ENCODE data around the gene HDDC2.
A peak's percentile ranks its signal among the peaks of the same experiment; 100 is the strongest.

The HDDC2 gene, protein sequence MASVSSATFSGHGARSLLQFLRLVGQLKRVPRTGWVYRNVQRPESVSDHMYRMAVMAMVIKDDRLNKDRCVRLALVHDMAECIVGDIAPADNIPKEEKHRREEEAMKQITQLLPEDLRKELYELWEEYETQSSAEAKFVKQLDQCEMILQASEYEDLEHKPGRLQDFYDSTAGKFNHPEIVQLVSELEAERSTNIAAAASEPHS

DNA sequence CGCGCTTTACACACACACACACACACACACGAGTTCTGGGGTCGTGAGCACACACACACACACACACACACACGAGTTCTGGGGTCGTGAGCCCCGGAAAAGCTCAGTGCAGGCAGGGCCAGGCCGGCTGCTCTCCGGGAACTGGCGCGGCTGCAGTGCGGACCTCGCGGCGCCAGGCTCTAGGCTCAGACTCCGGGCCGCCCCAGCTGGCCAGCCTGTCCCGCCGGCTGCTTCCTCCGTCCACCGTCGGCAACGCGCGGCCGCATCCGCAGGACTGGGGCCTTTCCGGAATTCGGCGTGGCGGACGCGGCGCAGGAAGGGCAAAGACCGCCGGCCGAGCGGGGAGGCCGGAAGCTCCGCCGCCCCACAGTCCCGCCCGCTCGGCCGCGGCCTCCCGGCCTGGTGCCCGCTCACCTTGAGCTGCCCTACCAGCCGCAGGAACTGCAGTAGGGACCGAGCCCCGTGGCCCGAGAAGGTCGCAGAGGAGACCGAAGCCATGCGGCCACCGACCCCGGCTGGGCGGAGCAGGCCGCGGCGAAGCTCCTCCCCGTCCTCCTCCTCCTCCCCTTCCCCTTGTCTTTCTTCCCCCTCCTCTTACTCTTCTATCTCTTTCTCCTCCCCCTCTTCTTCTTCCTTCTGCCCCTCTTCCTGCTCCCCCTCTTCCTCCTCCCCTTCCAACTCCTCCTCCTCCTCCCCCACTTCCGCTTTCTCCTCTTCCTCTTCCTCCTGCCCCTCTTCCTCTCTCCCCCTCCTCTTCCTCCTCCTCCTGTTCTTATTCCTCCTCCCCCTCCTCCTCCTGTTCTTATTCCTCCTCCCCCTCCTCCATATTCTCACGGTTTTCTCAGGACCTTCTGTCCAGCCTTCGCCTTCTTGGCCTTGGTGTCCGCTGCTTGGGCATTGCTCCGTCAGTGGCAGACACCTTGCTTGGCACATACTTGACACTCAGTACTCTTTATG, at the start of gene HDDC2:
Gene HDDC2, minus strand, starts transcription at position 533 of the 957 bp plus-strand sequence. Its CDS starts 35 bp downstream, at position 498.
- DNase-seq (ENCODE audit: low read depth, low spot score) = no peak
- H3K27ac ChIP-seq = peak within 1 kb of the TSS; percentile 69

GRCh38 chr6:125346926-125347563, 45.3 kb upstream of the HDDC2 start:
- no peak for DNase-seq (ENCODE audit: low read depth, low spot score)
- no peak overlapping the region for H3K27ac ChIP-seq

GRCh38 chr6:125346201-125346925, 44.6 kb upstream of the HDDC2 start:
- H3K27ac ChIP-seq = no peak overlapping the region
- no peak for DNase-seq (ENCODE audit: low read depth, low spot score)

- no peak overlapping the region for H3K27ac ChIP-seq
- DNase-seq (ENCODE audit: low read depth, low spot score) = no peak
These were observed 39.7 kb upstream of the HDDC2 start for GRCh38 chr6:125341460-125341859.

DNA sequence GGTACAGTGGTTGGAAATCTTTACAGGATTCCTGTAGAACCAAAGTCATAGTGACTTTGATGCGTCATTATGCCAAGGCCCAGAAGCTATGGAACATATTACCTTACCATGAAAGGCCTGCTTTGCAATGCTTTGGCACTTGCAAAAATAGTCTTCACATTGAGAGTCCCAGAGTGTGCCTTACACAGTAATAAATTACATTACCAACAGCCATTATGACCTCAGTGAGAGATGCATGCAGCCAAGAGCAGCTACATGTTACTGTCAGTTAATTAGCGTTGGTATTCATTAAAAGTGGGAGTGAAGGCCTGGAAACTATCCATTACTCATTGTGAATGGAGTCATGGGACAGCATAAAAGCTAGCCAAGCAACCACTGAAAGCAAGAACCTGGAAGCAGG, 39.2 kb upstream of the HDDC2 start:
- H3K27ac ChIP-seq = no peak overlapping the region
- DNase-seq (ENCODE audit: low read depth, low spot score) = no peak

DNA sequence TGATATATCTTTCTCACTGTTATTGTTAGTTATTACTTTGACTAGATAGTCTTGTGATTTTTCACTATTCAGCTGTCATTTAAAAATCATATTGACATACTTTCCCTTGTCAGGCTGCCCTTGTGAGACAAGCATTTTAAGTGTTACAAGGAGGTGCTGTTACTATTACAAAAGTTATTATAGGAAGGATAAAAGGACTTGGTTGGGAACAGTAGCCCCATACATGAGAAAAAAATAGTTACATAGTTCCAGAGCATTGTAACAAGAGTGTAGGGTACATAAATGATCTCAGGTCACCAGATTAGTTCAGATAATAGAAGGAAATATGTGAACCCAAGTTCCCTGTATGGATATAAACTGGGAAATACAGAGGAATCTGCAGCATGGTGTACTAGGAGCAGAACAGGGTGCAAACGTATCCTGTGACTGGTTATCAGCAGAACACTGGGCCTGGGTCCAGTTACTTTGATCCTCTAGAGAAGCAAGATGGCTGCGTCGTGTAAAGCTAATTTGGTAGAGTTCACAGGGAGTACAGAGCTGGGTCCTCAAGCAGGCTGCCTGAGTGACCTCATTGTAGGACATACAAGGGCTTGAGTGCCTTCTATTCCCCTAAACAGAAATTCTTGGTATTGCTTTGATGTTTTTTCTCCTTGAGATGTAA, 38.5 kb upstream of the HDDC2 start:
- DNase-seq (ENCODE audit: low read depth, low spot score) = no peak
- H3K27ac ChIP-seq = no peak overlapping the region

- no peak for DNase-seq (ENCODE audit: low read depth, low spot score)
These were observed 37.9 kb upstream of the HDDC2 start for GRCh38 chr6:125339653-125340052.

GRCh38 chr6:125338381-125338780, 36.6 kb upstream of the HDDC2 start:
- no peak for DNase-seq (ENCODE audit: low read depth, low spot score)
- no peak overlapping the region for H3K27ac ChIP-seq

More at GRCh38 chr6:125339653-125340052, 37.9 kb upstream of the HDDC2 start:
- H3K27ac ChIP-seq = no peak overlapping the region

GRCh38 chr6:125337706-125338105, 35.9 kb upstream of the HDDC2 start:
- no peak for DNase-seq (ENCODE audit: low read depth, low spot score)
- no peak overlapping the region for H3K27ac ChIP-seq

GRCh38 chr6:125332664-125333063, 30.9 kb upstream of the HDDC2 start:
- DNase-seq (ENCODE audit: low read depth, low spot score) = no peak
- no peak overlapping the region for H3K27ac ChIP-seq

GRCh38 chr6:125325586-125325985, 23.8 kb upstream of the HDDC2 start:
- H3K27ac ChIP-seq = no peak overlapping the region
- no peak for DNase-seq (ENCODE audit: low read depth, low spot score)

DNA sequence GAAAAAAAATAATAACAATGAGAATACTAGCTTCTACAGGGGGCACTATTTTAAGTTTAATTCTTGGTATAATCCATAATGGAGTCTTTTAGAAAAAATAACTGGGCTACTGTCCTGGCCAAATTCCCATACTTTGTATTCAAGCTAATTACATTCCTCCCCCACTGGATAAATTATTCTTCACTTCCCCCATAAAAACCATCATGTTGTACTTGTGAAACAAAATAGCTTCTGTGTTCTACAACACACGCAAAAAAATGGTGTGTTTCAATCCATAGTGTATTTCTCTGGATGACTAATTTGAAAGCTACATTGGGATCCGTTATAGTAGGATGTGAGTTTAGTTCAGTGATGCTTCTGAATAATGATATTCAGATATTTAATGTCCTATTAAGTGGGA, 21.6 kb upstream of the HDDC2 start:
- DNase-seq (ENCODE audit: low read depth, low spot score) = no peak
- H3K27ac ChIP-seq = no peak overlapping the region

- DNase-seq (ENCODE audit: low read depth, low spot score) = no peak
- no peak overlapping the region for H3K27ac ChIP-seq
These were observed 14.9 kb upstream of the HDDC2 start for GRCh38 chr6:125316621-125317020.

DNA sequence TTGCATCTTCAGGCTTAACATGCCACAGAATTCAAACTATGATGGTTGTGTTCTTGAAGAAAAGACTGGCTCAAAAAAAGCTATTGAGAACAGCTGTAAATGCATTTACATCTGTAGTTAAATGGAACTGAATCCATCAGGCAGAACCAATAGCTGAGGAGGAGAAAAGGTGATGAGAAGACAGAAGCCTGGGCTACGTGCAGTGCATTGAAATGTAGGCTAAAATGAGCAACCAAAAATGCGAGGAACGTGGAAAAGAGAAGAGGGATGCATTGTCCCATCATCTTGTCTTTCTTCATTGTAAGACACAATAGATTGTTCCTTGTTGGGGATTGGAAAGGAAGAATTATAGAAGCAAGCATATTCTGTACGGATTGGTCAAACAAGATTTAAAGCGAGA, 13.8 kb upstream of the HDDC2 start:
- H3K27ac ChIP-seq = no peak overlapping the region
- no peak for DNase-seq (ENCODE audit: low read depth, low spot score)

GRCh38 chr6:125314009-125314581, 12.3 kb upstream of the HDDC2 start:
- no peak for DNase-seq (ENCODE audit: low read depth, low spot score)
- no peak overlapping the region for H3K27ac ChIP-seq

GRCh38 chr6:125312950-125313349, 11.2 kb upstream of the HDDC2 start:
- DNase-seq (ENCODE audit: low read depth, low spot score) = no peak
- no peak overlapping the region for H3K27ac ChIP-seq

DNA sequence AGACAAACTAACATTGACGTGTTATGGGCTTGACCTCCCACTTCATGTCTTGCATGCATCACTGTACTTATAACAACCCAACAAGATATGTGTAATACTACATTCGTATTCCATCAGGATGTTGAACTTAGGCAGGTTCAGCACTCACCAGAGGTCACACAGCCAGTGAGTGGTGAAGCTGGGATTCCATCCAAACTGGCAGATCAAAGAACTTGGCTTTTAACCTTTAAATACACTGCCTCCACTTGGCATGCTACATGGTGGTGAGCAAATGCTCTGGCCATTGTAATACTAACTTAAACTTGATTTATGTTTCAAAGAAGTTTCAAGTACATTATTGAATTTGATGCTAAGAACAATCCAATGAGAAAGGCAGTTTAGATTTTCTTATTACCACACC, 10.7 kb upstream of the HDDC2 start:
- DNase-seq (ENCODE audit: low read depth, low spot score) = no peak
- H3K27ac ChIP-seq = no peak overlapping the region

DNA sequence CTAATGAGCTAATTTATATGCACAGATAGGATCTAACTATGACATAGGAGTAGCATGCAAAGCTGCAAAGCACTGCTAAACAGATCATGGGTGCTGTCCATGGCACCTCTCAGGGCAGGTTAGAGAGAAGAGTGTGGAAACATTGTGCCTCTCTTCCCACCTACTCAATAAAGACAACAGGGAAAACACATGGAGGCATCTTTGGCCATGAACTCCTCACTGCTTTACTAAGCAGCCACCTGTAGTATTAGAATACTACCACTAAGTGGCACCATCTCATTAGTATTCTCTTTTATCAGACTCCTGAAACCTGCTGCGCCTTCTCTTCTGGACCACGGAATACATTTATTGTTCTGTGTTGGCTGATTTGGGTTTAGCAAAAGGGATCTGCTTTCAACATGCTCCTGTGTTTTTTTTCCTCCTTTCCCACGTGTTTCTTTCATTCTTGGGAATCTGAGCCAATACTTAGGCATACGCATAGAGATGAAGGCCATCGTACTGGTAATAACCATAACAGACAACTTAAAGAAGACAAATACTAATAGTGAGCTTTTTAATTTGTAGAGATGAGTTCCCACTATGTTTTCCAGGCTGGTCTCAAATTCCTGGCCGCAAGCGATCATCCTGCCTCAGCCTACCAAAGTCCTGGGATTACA, 9.4 kb upstream of the HDDC2 start:
- no peak overlapping the region for H3K27ac ChIP-seq
- DNase-seq (ENCODE audit: low read depth, low spot score) = no peak

GRCh38 chr6:125307964-125308615, 6.3 kb upstream of the HDDC2 start:
- no peak for DNase-seq (ENCODE audit: low read depth, low spot score)
- H3K27ac ChIP-seq = no peak overlapping the region

Data from epithelial cell of prostate (primary cell).